Measurements from ENCODE around the gene SAPCD2.

GRCh38 chr9:137077758-137078693 is 7.7 kb upstream of the SAPCD2 start:
- TF ChIP-seq, protein P1, sequence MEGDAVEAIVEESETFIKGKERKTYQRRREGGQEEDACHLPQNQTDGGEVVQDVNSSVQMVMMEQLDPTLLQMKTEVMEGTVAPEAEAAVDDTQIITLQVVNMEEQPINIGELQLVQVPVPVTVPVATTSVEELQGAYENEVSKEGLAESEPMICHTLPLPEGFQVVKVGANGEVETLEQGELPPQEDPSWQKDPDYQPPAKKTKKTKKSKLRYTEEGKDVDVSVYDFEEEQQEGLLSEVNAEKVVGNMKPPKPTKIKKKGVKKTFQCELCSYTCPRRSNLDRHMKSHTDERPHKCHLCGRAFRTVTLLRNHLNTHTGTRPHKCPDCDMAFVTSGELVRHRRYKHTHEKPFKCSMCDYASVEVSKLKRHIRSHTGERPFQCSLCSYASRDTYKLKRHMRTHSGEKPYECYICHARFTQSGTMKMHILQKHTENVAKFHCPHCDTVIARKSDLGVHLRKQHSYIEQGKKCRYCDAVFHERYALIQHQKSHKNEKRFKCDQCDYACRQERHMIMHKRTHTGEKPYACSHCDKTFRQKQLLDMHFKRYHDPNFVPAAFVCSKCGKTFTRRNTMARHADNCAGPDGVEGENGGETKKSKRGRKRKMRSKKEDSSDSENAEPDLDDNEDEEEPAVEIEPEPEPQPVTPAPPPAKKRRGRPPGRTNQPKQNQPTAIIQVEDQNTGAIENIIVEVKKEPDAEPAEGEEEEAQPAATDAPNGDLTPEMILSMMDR (IDR thresholded peaks at IDR 0.05) = no peak
- no peak for TF ChIP-seq POLR2A (IDR thresholded peaks at IDR 0.05)

Measured in prostate gland (tissue), 2 donors.